ENCODE results near the gene TRIM16. TPM values are rescaled to one million over a fixed set of nuclear protein-coding genes. Genes with fewer than 3 reads are reported as not detected.
"Not testable (repeated sequence)": the region's sequence is repeated elsewhere in the genome, so short reads cannot be mapped to it uniquely, and the experiment has no call there.

TRIM16 gene
- 37.1 TPM for total RNA-seq
- long read RNA-seq, transcript TRIM16-211 (5 exons, 1,979 nt) = major isoform, 10 of 204 reads
- long read RNA-seq, partial matches to known transcripts = 174 of 204 reads
- long read RNA-seq, other reads (novel, unspliced or antisense) = 19 of 204 reads

DNA sequence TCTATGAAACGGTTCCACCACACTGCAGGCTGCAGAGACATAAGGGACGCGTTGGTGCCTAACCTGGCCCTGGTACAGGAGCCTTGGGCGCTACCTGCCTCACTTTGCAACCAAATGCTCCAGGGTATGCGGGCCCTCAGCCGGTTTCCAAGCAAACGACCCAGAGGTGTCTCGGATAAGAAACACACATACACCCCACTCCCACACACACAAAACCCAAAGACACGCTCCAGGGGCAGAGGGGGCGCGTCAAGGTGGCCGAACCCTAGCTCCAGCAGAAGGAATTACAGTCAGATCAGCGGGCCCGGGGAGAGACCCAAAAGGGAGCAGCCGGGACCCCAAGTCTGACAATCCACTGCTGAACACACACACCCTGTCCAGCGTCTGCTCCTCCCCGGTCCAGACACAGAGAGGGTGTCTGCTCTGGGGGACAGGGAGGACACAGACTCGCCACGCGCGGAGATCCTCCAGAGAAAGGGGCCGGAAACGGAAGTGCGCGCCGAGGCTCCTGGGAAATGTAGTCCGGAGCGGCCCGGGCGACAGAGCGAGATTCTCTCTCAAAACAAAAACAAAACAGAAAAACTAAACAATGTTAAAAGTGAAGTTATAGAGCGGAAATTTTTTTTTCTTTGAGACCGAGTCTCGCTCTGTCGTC lies at the start of gene TRIM16:
TSS of gene TRIM16 (minus strand) at position 488 of the 655 bp plus-strand sequence. CDS start 32,702 bp downstream, outside the sequence.
- DNase-seq (ENCODE audit: low spot score) = peak; percentile 95

DNA sequence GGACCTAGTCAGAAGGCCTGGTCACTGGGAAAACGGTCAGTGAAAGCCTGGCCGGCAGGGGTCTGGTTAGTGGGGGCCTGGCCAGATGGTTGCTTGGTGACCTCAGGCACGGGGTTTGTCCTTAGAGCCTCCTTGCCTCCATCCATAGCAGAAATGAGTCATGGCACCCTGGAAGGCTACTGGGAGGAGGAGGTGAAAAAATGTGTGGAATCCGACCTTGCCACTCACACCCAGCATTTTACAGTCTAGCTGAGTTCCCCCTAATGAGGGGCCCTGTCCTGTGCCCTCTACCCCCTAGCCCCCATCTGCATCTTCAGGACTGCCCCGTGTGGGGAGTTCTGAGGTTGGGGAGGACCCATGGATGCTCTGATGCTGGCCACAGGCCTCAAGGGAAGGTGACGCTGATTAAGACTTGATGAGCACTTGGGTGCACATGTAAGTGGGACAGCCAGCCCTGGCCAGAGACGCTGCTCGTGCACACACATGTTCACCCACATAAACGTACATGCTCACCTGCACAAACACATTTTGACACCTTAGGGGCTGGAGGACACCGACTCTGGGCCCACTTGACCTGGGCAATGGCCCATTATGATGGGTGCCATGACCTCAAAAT lies 49.2 kb upstream of the TRIM16 start:
- not testable (repeated sequence) for DNase-seq (ENCODE audit: low spot score)

DNA sequence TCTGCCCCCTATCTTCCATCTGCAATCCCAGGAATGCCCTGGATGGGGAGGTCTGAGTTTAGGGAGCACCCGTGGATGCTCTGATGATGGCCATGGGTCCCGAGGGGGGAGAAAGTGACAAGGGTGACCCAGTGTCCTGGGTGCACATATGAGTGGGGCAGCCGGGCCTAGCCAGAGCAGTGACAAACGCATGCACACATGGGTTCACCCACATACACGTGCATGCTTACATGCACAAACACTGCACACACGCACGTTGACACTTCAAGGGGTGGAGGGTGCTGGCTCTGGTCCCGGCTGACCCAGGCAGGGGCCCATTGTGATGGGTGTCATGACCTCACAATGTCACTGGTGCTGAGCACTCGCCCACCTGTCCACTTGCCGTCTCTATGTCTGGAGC lies 47.8 kb upstream of the TRIM16 start, which contains the start of gene TBC1D26:
TSS of gene TBC1D26 (plus strand) at position 384 of the 400 bp plus-strand sequence. CDS start 3,066 bp downstream, outside the sequence.
- not testable (repeated sequence) for DNase-seq (ENCODE audit: low spot score)

DNA sequence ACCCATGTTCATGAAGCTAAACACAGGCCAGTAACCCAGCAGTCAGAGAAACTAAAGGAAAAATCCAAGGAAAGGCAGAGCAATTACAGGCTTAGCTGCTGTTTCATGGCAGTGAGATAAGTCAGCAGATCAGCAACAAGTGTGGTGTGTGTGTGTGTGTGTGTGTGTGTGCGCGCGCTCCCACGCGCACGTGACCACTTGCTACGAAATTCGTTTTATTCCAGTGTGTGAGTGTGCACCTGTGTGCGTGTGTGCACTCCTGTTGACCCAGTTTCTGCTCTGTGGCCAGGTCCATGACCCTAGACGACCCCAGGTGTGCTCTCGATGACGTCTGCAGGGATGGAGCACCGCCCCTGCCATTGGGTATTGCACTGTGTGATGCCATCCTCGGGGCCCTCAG lies 46.4 kb upstream of the TRIM16 start:
- not testable (repeated sequence) for DNase-seq (ENCODE audit: low spot score)

DNA sequence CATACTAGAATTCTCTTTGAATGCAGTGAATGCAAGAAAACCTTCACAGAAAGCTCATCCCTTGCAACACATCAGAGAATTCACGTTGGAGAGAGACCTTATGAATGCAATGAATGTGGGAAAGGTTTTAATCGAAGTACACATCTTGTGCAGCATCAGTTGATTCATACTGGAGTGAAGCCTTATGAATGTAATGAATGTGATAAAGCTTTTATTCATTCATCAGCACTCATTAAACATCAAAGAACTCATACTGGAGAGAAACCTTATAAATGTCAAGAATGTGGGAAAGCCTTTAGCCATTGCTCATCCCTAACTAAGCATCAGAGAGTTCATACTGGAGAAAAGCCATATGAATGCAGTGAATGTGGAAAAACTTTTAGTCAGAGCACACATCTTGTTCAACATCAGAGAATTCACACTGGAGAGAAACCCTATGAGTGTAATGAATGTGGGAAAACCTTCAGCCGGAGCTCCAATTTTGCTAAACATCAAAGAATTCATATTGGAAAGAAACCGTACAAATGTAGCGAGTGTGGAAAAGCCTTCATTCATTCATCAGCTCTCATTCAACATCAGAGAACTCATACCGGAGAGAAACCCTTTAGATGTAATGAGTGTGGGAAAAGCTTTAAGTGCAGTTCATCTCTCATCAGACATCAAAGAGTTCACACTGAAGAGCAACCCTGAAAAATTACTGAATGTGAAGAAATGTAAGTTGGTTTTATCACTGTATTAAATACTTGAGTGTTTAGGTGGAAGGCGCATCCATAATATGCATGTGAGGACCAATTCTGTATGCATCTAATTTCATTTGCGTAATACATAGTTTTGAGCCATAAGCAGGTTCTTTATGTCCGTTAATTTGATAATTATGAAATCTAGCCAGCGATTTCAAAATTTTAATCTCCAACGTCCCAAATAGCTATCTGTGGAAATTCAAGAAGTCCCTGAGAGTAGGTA lies 32.8 kb upstream of the TRIM16 start:
- not testable (repeated sequence) for DNase-seq (ENCODE audit: low spot score)

DNA sequence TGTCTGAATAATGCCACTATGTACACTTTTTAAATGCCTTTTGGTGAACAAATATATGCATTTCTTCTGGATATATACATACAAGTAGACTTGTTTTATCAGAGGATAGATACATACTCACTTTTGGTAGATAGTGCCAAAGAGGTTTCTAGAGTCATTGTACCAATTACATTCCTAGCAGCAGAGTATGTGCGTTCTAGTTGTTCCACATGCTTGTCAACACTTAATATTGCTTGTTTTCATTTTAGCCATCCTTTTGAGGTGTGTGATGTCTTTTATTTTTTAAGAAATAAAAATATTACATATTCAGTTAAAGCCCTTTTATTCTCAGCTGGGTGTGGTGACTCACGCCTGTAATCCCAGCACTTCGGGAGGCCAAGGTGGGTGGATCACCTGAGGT lies 24.8 kb upstream of the TRIM16 start:
- DNase-seq (ENCODE audit: low spot score) = not testable (repeated sequence)

DNA sequence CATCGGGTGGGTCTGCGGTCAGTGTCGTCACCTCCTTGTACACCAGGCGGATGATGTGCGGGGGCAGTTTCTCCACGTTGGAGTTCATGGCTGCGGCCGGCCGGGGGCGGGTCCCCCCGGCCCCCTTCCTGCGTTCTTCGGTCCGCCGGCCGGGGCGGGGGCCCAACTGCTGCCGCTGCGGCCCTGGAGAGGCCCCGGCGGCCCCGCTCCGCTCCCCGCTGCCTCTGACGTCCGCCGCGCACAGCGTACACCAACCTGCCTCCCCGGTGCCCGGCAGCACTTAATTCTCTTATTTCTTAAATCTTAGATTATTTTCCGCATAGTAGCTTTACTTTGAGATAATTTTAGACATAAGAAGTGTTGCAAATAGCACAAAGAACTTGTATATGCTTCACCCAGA lies 20.7 kb upstream of the TRIM16 start:
- DNase-seq (ENCODE audit: low spot score) = not testable (repeated sequence)

DNA sequence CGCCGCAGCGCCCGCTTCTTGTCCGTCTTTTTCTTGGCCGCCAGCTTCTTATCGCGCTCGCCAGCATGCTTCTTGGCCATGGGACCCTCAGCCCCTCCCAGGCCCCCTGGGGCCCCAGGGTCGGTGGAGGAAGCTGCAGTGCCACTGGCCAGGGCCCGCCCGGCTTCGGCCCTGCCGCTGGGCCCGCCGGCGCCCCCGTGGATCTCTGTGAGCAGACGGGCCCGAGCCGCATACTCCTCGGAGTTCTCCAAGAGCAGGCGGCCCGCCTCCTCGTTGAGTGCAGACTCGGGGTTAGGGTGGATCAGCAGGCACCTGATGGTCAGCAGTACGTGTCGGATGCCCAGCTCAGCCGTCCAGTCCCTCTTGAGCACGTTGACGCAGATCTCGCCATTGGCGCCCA lies 20.1 kb upstream of the TRIM16 start:
- DNase-seq (ENCODE audit: low spot score) = not testable (repeated sequence)

DNA sequence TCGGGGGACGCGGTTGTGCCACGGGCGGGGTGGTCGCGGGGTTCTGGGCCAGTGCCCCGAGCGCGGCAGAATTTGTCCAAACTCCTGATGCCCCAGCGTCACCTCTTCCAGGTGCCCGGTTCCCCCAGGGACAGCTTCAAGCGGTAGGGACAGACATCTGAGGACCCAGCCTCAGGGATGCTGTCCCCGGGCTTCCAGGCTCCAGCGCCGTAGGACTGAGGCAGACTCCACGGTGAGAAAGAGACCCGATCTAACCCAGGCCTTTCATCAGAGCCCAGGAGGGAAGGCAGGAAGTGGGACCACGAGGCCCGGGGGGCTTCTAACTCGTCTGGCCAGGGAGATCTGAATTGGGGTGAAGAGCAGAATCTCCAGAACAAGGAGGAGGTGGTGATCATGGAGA lies 15.8 kb upstream of the TRIM16 start:
- DNase-seq (ENCODE audit: low spot score) = not testable (repeated sequence)

DNA sequence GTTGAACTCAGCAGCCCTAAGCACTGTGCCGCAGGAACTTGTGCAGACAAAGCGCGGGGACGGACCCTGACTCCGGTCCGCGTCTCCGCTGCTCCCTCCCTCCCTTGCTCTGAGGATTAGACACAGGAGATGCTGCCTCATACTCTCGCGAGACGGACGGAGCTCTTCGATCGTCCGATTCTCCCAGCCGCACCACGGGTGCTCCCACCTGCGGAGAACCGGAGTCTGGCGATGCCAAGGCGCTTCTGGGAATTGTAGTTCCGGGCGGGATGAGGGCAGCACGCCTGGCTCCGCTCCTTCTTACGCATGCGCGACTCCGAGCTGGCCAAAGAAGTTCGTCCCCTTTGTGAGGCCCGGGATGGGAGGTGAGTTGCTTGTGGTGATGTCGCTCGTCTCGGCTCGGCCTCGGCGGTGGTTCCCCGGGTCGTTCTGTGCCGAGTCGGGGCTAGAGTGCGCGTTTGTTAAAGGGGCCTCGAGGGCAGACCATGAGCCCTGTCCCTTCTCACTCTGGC lies 15.4 kb upstream of the TRIM16 start, which contains the start of gene ZNF286A:
TSS of gene ZNF286A (plus strand) at position 340 of the 512 bp plus-strand sequence. CDS start 578 bp downstream, outside the sequence.
- DNase-seq (ENCODE audit: low spot score) = peak; percentile 97

DNA sequence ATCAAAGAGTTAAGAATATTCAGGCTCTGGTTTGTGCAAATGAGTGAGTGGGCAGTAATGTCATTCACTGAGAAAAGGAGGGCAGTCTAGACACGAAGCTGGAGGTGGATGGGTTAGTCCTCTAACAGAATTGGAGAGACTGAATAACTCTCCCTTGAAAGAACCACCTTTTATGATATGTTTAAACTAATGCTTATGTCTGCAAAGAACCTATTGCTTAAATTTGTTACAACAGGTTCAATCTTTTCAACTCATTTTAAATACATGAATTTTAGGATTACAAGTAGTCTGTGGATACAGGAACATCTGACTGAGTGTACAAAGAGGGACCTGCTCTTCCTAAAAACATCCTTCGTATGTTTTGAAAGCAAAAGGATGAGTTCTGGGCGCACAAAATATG lies 14.9 kb upstream of the TRIM16 start:
- not testable (repeated sequence) for DNase-seq (ENCODE audit: low spot score)

DNA sequence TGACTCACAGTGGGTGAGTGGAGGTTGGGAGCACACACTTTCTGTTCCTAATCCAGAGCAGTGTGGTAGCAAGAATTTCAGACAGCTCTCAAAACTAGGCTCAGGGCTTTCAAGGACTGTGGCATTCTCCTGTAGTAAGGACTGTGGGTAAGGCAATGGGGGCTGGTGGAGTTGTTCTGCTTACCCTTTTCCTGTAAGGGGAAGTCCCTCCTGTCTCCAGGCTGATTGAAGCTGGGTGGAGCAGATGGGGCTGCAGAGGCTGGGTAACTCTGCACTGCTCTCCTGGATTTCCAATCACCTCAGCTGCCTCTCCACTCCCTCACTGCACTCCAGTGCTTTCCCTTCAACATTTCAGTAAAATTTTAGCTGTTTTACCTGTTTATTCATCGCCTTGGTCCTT lies 3.4 kb upstream of the TRIM16 start:
- not testable (repeated sequence) for DNase-seq (ENCODE audit: low spot score)

DNA sequence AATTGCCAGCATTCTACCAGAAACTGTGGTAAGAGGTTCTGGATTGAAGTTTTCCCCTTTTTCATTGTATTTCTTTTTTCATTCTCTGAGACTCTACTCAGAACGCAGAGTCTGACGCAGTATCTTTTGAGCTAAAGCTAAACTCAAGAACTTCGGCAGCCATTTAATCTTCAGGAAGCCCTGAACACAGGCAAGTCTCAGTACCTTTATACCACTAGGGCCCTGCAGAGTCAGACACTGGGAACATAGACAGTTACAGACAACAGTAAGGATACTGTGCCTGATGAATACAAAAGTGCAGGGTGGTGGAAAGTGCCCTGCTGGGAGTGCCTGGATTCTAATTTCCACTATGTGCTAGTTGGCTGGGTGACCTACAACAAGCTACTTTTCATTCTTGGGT lies 976 bp downstream of the TRIM16 start:
- not testable (repeated sequence) for DNase-seq (ENCODE audit: low spot score)

DNA sequence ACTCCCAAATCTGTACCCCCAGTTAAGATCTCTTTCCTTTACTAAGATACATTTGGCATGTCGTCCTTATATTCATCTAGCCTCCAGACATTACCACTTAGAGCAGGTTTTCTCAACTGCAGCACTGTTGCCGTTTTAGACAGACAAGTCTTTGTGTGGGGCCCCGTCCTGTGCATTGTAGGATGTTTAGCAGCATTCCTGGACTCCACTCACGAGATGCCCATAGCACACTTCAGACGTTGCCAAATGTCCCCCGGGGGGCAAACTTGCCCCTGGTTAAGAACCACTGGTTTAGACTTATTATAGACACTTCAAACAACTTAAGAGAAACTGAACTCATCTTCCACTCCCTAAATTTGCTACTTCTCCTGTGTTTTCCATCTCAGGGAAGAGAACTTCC lies 8.1 kb downstream of the TRIM16 start:
- not testable (repeated sequence) for DNase-seq (ENCODE audit: low spot score)

DNA sequence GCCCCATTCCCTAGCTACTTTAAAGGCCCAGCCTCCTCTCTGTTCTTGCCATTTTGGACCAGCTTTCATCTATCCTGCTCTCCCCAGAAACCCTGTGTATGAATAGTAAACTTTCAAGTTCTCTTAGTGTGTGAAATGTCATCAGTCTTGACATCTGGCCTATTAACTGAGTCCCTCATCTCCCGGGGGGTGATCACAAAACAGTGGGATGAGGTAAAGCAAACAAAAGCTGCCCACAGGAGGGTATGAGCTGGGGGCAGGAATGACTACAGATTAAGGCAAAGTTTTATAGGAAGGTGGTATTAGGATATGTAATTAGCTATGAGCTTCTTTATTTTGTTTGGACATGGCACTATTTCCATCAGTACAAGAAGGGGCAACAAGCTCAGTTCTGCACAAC lies 9.5 kb downstream of the TRIM16 start:
- not testable (repeated sequence) for DNase-seq (ENCODE audit: low spot score)

DNA sequence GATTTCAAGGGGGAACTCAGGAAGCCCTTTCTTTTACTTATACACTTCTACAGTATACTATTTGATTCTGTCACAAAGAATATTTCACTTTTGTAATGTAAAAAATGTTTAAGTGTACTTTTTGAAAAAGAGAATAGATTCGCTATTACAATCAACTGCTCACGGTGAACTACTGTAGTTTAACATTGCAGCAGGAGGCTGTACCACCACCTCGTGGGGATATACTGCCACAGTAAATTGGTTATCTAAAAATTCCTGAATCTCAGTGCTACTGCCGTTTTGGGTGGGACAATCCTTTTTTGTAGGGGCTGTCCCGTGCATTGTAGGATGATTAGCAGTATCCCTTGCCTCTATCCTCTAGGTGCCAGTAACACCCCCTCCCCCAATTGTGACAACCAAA lies 14.6 kb downstream of the TRIM16 start:
- DNase-seq (ENCODE audit: low spot score) = not testable (repeated sequence)

DNA sequence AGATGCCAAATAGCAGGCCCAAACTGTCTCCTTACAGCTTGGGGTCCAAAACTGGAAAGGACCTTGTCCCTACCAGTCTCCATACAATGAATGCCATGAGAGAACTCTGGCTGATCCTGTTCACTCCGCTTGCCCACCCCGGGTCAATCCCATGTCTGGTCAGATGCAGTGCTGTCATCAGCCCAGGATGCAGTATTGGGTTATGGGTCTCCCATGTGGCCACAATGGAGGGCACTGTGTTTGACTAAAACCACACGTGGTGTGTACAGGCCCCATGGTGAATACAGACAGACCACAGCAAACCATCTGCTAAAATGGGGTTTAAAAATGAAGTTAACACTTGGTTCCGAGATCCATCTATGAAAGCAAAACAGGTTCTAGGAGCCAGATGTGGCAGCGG lies 20.4 kb downstream of the TRIM16 start:
- DNase-seq (ENCODE audit: low spot score) = no peak

DNA sequence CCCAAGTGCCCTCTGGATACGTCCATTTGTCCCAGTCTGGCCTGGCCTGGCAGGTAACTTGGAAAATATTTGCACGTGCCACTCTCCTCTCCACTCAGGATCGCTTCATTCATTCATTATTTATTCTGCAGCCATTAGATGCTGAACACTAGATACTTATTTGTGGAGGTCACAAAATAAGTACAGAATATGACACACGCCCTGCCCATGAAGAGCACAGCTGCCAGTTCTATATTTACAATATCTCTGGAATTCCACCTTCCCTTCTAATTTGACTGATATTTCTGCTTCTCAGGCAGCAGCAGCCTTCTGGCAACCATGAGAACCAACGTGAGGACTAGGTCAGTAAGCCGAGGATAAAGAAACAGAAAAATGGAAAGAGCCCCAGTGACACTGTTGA lies 20.9 kb downstream of the TRIM16 start:
- no peak for DNase-seq (ENCODE audit: low spot score)

DNA sequence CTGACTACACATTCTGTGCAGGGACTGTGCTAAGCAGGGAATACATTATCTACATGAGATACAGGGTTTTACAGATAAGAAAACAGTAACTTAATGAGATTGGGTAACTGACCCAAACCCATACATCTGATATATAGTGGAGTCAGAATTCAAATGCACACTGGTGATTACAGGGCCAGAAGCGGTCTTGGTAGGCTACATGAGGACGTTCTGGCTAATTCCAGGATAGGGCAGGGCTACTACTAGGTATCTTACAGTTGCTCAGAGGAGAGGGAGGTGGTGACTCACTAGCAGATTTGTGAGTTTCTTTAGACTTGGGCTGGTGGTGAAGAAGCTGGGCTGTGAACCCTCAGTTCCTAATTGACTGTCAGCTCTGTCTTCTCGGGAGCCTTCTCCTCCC lies 21.4 kb downstream of the TRIM16 start:
- DNase-seq (ENCODE audit: low spot score) = no peak

DNA sequence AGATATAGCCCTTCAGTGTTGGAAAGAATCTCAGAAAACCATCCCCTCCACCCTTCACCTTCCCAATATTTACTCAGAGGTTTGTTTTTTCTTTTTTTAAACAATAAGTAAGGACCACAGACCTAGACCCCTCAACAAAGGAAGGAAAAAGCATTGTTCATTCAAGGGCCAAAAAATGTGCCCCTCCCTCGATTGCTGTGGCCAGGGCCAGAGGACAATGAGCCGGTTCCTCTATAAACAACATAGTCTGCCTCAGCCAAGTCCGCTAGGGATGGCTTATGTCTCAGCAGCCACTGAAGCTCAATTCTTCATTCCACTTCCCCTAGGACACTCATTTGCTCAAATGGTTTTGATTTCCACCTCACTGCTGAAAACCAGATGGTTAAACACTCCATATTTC lies 24.0 kb downstream of the TRIM16 start:
- no peak for DNase-seq (ENCODE audit: low spot score)

DNA sequence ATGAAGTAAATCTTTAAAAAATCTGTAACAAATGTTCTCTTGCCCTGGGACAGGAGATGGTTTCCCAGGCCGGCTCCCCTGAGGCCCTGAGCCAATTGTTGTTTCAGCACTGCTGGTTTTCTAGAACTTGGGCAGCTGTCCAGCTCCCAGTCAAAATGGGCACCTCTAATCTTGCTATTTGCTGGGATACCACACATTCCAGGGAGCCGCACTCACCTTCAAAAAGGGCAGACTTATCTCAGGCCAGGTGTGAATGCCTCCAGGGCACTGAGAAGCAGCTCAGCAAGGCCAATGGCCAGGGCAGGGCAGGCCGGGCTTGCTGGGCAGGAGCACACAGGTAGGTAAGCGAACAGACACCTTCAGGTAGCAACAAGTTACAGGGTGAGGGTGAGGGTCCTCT lies 24.4 kb downstream of the TRIM16 start:
- no peak for DNase-seq (ENCODE audit: low spot score)

All from mesenteric fat pad (tissue), 1 donor.